ENCODE results near the gene SCO1. TPM values are rescaled to one million over a fixed set of nuclear protein-coding genes. Genes with fewer than 3 reads are reported as not detected.
"Not testable (repeated sequence)": the region's sequence is repeated elsewhere in the genome, so short reads cannot be mapped to it uniquely, and the experiment has no call there.

Gene SCO1
- total RNA-seq, 1 experiment from 2014 or later: 29.5 TPM

DNA sequence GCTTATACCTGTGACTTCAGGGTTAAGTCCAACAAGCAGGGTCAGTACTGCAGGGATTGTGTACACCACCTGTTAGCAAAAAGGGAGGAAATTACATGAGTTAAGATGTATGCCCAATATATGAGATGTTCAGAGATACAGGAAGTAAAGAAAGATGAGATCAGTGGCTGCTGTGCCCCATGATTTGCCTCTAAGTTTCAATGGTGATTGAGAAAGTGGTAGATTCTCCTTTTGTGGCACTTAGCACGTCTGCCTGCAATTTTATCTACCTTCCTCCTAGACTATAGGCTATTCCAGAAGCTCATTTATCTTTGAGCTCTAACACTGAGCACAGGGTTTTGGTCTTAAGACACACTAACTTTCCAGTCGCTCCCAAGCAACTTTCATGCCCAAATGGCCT is 28.9 kb upstream of the SCO1 start:
- no peak for DNase-seq (ENCODE audit: low read depth)

GRCh38 chr17:10725262-10725661 is 27.9 kb upstream of the SCO1 start:
- no peak for DNase-seq (ENCODE audit: low read depth)

DNA sequence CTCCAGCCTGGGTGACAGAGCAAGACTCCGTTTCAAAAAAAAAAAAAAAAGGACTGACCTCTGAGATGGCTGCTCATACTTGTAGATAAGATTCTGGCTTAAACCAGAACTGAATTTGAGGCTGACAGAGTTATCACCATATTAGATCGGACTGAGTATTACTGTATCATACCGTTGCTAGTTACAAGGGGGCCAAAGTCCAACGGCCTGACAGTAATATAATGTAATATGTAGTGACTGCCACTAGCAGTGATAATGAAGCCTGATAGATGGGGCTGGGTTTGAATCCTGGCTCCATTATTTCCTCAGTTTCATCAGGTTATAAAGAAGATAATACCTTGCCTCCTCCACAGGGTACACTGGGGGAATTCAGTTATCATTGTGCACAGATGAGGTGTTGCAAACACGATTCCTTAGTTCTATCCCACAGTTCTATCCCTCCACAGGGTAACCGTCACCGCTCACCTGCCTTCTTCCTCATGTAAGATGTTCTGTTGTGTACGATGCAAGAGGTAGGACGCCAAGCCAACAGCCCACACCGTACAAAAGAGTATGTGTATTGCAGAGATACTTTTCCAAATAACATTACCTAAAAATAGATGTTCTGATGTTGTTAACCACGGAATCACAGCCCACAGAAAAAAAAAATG is 27.3 kb upstream of the SCO1 start:
- DNase-seq (ENCODE audit: low read depth): no peak

GRCh38 chr17:10718547-10718946 is 21.2 kb upstream of the SCO1 start:
- no peak for DNase-seq (ENCODE audit: low read depth)

GRCh38 chr17:10716218-10716617 is 18.9 kb upstream of the SCO1 start:
- DNase-seq (ENCODE audit: low read depth): no peak

DNA sequence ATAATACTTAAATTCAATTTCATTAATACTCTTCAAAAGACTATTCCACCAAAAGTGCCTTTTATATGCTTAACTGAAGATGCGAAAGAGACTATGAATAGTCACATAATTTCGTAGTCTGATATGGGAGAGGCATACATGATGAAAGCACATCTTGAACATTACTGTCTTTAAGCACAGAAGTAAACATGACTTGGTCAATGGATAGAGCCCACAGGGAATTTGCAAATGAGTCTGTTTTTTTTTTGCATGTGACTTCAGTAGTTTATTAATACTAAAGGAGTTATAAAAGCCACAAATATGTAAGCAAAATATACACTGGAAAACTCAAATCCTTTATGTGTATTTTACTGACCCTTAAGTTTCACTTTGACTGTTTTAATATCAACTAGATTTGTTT is 16.0 kb upstream of the SCO1 start:
- no peak for DNase-seq (ENCODE audit: low read depth)

DNA sequence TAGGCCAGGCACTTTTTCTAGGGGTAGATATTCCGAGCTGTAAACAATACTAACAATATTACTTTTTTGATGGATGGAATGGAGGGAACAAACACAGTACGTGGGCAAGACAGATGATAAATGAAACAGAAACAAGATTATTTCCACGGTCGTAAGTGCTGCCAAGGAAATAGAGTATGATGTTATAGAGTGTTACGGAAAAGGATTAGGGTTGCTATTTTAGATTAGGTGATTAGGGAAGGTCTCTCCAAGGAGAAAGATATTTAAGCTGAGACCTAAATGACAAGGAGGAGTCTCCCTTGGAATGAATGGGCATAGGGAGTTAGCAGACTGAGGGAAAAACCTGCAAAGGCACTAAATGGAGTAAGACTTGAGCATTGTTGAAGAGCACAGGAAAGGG is 8.4 kb upstream of the SCO1 start:
- DNase-seq (ENCODE audit: low read depth): no peak

GRCh38 chr17:10702574-10702973 is 5.2 kb upstream of the SCO1 start:
- peak; percentile 43 for DNase-seq (ENCODE audit: low read depth)

- DNase-seq (ENCODE audit: low read depth): no peak
Observed at GRCh38 chr17:10699856-10700255, 2.5 kb upstream of the SCO1 start.

DNA sequence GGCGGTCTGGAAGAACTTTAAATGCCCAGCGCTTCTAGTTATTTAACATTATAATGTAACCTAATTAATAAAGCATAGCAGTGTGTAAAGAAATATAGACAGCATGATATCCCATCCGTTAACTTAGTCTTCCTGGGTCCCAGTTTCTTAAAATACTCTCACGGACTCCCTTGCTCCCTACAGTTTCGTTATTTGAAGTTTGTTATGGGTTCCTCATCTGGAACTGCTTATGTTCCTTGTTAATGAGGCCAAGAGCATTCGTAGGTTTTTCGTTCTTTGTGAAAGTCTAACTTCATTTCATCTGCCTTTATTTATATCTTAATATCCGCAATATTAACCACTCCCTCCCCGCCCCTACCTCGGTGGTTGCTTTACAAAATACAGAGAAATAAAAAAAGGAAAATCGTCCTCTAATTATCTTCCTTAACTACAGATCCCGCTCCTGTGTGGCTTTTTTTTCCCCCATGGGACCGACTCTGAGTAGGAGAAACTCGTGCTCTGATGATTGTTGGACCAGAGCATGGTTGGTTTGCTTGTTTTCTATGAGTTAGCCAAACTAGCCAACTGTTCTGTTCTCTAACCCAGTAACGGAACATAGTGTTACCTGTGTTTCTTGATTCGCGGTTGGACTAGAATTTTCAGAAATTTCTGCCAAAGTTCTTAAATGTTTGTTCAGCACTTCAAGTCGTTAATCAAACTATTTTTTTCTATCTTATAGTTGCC is 924 bp upstream of the SCO1 start:
- peak; percentile 7 for DNase-seq (ENCODE audit: low read depth)

GRCh38 chr17:10695875-10696407 is 1.4 kb downstream of the SCO1 start:
- not testable (repeated sequence) for DNase-seq (ENCODE audit: low read depth)

DNA sequence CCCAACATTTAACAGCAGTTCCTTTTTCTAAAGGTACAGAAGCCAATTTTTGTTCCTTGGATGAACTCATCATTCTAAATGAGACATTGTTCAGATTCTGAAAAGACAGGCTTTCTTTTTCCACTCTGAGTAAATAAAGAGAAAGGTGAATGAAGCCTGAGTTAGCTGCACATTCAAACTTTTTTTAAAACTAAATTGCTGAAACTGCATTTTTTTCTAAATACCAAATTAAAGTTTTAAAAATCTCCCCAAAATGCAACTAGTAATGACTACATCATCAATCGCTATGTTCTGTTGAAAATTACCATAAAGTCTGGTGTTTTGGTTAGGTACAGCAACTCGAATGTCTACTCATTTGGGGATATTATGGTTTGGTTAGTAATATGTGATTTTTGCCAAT is 9.8 kb downstream of the SCO1 start:
- DNase-seq (ENCODE audit: low read depth): no peak

- peak; percentile 36 for DNase-seq (ENCODE audit: low read depth)
Observed at GRCh38 chr17:10683853-10684252, 13.5 kb downstream of the SCO1 start.

DNA sequence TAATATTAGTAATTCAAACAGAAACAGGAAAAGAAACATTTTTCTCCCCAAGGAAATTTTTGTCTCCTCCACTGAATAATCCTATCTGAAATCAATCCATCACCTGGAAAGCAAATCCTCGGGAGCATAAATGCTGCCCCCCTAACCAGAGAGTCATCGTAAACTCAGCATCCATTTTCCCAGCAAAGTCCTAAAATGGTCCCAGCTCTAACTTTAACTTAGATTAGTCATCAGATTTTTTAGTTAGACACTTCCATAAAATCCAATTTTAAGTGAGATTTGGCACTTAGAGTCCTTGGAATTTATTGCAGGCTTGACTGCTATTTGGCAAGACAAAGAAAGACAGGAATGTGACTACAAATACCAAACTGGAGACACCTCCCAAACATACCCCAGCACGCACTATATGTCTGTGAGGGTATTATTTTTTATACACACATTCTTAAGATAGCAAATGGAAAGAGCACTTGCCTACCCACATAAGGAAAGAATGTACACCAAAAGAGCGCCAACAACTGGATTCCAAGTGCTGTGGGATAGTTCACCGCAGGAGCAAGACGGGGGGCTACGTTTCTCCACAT is 15.4 kb downstream of the SCO1 start:
- DNase-seq (ENCODE audit: low read depth): peak; percentile 29

GRCh38 chr17:10674704-10675103 is 22.6 kb downstream of the SCO1 start:
- no peak for DNase-seq (ENCODE audit: low read depth)

DNA sequence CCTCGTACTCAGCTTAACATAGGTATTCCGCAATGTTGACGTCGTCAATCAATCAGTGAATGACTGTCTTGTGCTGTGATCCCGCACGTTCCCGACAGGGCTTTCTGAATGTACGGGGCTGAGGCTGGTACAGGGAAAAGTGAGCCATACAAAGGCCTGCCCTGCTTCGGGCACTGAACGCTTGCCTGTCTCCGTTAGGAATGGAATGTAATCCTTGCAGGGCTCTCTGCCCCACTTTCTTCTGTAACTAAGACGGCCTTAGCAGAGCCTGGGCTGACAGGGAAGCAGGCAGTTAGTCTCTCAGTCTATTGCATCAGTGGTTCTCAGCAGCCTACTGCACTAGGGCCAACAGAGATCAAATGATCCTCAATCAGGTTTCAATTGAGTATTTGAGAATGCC is 24.0 kb downstream of the SCO1 start:
- DNase-seq (ENCODE audit: low read depth): no peak

DNA sequence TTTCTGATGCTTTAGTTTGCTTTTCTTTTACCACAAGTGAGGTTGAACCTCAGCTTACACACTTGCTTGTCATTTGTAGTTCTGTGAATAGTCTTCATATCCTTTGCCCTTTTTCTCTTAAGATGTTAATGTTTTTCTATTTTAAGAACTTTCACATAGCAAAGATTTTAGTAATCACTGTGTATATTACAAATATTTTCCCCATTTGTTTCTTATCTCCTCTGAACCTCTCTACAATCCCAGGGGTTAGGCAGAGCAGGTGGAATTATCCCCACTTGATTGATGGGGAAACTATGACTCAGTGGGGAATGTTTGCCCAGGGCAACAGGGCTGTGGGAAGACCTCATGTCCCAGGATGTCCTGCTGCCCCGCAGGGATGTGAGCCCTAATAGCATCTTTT is 28.6 kb downstream of the SCO1 start:
- DNase-seq (ENCODE audit: low read depth): peak; percentile 83

DNA sequence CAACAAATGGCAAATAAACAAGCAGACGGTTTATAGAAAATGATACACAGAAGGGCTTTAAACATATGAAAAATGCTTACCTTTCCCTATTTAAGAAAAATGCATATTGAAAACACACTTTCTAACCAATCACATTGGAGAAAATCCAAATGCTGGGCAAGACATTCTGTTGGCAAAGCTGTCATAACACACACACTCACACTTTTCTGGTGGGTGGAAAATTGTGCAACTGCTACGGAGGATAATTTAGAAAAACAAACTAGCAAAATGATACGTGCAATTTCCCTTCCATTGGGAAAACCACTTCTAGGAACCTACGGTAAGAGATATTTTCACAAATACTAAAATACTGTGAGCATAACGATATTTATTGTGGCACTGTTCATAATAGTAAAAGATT is 30.4 kb downstream of the SCO1 start:
- DNase-seq (ENCODE audit: low read depth): no peak

- no peak for DNase-seq (ENCODE audit: low read depth)
Observed at GRCh38 chr17:10664571-10664970, 32.8 kb downstream of the SCO1 start.

DNA sequence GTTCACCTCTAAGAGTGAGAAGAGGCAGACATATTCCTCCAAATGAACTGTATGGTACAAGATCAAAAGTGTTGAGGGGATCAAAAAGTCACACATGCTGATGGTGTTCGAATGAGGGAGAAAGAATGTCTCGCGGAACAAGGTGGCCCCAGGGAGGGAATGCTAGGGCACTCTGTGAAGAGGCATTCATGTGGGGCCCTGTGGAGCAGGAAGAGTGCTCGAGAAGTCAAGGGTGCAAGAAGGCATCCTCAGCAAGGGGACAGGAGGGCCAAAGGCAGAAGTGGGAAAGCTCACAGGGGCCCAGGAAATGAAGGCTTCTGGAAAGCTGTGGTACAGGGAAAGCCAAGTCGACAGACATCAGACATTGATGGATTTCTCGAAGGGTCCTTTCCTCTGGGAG is 34.1 kb downstream of the SCO1 start:
- DNase-seq (ENCODE audit: low read depth): no peak

DNA sequence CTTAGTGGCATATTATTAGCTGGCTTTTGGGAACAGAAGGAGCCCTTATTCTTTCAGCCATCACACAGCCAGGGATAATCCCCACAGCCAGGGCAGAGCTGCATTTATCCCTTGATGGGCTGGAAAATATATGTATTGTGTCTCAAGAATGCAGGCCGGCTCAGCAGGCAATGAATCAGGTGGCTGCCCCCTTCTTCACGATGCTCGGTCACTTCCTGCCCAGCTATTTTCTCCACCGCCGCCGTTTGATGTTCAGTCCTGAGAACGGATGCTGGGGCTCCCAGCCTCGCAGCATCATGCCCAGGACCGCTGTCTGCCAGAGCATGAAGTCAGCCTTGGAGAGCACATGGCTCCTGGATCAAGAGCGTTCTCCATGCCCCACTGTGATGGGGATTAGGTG is 35.9 kb downstream of the SCO1 start:
- DNase-seq (ENCODE audit: low read depth): no peak

DNA sequence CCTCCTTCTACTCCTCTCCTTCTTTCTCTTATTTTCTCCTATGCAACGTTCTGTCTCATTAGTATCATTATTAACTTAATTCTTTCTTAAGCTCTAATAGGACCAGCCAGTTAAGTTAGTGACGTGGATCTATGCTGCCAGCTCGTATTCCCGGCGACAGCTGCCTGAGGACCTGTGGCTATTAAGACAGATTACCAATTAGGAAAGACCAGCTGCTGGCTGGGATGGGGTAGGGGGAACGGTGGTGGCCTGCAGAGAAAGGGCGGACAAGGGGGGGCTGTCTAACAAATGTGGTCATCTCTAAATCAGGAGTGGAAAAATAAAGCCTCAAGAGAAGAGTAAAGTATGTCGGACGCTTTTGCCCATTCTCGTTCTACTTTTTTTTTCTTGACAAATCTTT is 39.5 kb downstream of the SCO1 start:
- no peak for DNase-seq (ENCODE audit: low read depth)

GRCh38 chr17:10657148-10657547 is 40.2 kb downstream of the SCO1 start, which contains the start of gene MYH3:
MYH3 (minus strand) TSS chr17:10657309; CDS start chr17:10655064, 2,245 bp downstream.
- no peak for DNase-seq (ENCODE audit: low read depth)

Measured in M059J (cell line).